Cardiac muscle cell (in vitro differentiated cells and primary cell): Measurements from ENCODE around the gene GABRD. TPM values are rescaled to one million over a fixed set of nuclear protein-coding genes. Genes with fewer than 3 reads are reported as not detected.

Source experiments
- DNase-seq, 2 donors: peaks; one replicate each; pipeline versions ENCODE4 v3.0.0 to v3.0.0-alpha.2; 2010 to 2017; ENCODE audit warnings: low read depth in 1 of 2, low spot score in 1 of 2
- H3K27ac ChIP-seq: fragments of 200-600 bp; sonication (generic); 2 replicates; pipeline ENCODE4 v1.5.1; 2016
- H3K27me3 ChIP-seq: fragments of 200-600 bp; sonication (generic); 2 replicates; pipeline ENCODE4 v1.6.0; 2016; ENCODE audit warnings: control low read depth
- H3K36me3 ChIP-seq: fragments of 200-600 bp; sonication (generic); 2 replicates; pipeline ENCODE4 v1.5.1; 2016; ENCODE audit warnings: control low read depth
- H3K4me1 ChIP-seq: fragments of 200-600 bp; sonication (generic); 2 replicates; pipeline ENCODE4 v1.8.1; 2017; ENCODE audit warnings: low read depth, mild to moderate bottlenecking, mixed run types
- H3K4me3 ChIP-seq: fragments of 200-600 bp; sonication (generic); 2 replicates; pipeline ENCODE4 v1.5.1; 2016; ENCODE audit warnings: mild to moderate bottlenecking
- H3K9me3 ChIP-seq: fragments of 200-600 bp; sonication (generic); 2 replicates; pipeline ENCODE4 v1.5.1; 2017; ENCODE audit warnings: low read depth, mild to moderate bottlenecking, control low read depth
- polyA plus RNA-seq: library from polyadenylated mRNA; unstranded; fragments of >200 nt; fragmentation: Nextera tagmentation; extraction: Ambion mirVana; gene quantifications from 2 replicates; pipeline ENCODE4 v1.2.1, GENCODE V29; 2016
- total RNA-seq: library from RNA; depleted of rRNA; stranded (reverse); fragments of >200 nt; gene quantifications from 2 replicates; pipeline ENCODE4 v1.2.3, GENCODE V29; 2016
- TF ChIP-seq, protein P1 (sequence below): IDR thresholded peaks from 2 replicates; pipeline ENCODE4 v1.5.1; 2012; ENCODE audit warnings: low read depth, mild to moderate bottlenecking, low read length

GABRD gene
- total and polyA plus RNA-seq, 2 experiments from 2014 or later: not detected

- no peaks in the 10 kb centered on the region for H3K36me3 ChIP-seq
- H3K9me3 ChIP-seq: no peaks in the 10 kb centered on the region
- DNase-seq: no peak
- no peak overlapping the region for H3K27ac ChIP-seq
- no peaks in the 10 kb centered on the region for H3K4me1 ChIP-seq
- H3K4me3 ChIP-seq: no peak overlapping the region
- H3K27me3 ChIP-seq: peaks cover 61% of the 10 kb centered on the region
- TF ChIP-seq, protein P1, sequence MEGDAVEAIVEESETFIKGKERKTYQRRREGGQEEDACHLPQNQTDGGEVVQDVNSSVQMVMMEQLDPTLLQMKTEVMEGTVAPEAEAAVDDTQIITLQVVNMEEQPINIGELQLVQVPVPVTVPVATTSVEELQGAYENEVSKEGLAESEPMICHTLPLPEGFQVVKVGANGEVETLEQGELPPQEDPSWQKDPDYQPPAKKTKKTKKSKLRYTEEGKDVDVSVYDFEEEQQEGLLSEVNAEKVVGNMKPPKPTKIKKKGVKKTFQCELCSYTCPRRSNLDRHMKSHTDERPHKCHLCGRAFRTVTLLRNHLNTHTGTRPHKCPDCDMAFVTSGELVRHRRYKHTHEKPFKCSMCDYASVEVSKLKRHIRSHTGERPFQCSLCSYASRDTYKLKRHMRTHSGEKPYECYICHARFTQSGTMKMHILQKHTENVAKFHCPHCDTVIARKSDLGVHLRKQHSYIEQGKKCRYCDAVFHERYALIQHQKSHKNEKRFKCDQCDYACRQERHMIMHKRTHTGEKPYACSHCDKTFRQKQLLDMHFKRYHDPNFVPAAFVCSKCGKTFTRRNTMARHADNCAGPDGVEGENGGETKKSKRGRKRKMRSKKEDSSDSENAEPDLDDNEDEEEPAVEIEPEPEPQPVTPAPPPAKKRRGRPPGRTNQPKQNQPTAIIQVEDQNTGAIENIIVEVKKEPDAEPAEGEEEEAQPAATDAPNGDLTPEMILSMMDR: no peak
Observed at GRCh38 chr1:2016123-2016522, 3.0 kb upstream of the GABRD start.

GRCh38 chr1:2018217-2019171 is 651 bp upstream of the GABRD start:
- no peak overlapping the region for H3K4me3 ChIP-seq
- TF ChIP-seq, protein P1: no peak
- DNase-seq: no peak
- H3K36me3 ChIP-seq: no peaks in the 10 kb centered on the region
- no peaks in the 10 kb centered on the region for H3K4me1 ChIP-seq
- no peaks in the 10 kb centered on the region for H3K9me3 ChIP-seq
- H3K27me3 ChIP-seq: peaks cover 77% of the 10 kb centered on the region
- no peak overlapping the region for H3K27ac ChIP-seq

- TF ChIP-seq, protein P1: no peak
- no peaks in the 10 kb centered on the region for H3K4me1 ChIP-seq
- peaks cover 75% of the 10 kb centered on the region for H3K27me3 ChIP-seq
- no peaks in the 10 kb centered on the region for H3K36me3 ChIP-seq
- no peaks in the 10 kb centered on the region for H3K9me3 ChIP-seq
- peak overlapping the region; percentile 25 for H3K4me3 ChIP-seq
- H3K27ac ChIP-seq: no peak overlapping the region
- DNase-seq: peak; percentile 8 to 79
Observed at GRCh38 chr1:2019571-2020309, 595 bp downstream of the GABRD start.

DNA sequence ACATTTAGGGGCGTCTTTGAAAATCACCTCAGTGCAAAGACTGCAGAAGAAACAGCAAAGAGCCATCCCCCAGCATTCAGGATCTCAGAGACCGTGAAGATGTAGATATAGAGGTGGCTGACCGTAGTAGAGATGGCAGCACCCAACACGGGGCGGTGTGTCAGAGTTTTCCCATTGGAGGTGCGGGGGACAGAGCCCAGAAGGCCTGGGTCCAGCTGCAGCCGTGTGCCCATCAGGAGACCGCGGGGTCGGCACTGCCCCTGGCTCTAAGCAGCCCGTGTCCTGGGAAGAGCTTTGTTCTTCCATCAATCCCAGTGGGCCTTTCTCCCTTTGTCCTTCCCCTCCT is 1.1 kb downstream of the GABRD start:
- Histone ChIP-seq H3K4me1 (no peaks in the 10 kb centered on the region), H3K27ac (no peak overlapping the region), H3K9me3 (no peaks in the 10 kb centered on the region), H3K4me3 (no peak overlapping the region), H3K36me3 (no peaks in the 10 kb centered on the region), H3K27me3 (peaks cover 69% of the 10 kb centered on the region)
- DNase-seq: no peak
- TF ChIP-seq, protein P1: no peak

- Histone ChIP-seq H3K4me3 (no peak overlapping the region), H3K4me1 (no peaks in the 10 kb centered on the region), H3K36me3 (no peaks in the 10 kb centered on the region), H3K27ac (no peak overlapping the region), H3K9me3 (no peaks in the 10 kb centered on the region), H3K27me3 (peaks cover 58% of the 10 kb centered on the region)
- TF ChIP-seq, protein P1: no peak
- DNase-seq: no peak
Observed at GRCh38 chr1:2021550-2021949, 2.4 kb downstream of the GABRD start.
